HG02759 (cell line): ENCODE results near the gene TMEM175.

Source experiments
- ATAC-seq: cut with Tn5 transposase; IDR thresholded peaks from one replicate; pipeline ENCODE4 v1.9.1; 2021; ENCODE audit warnings: mild to moderate bottlenecking, moderate library complexity; ENCODE audit not compliant: unreplicated experiment

TMEM175 gene

GRCh38 chr4:931960-932712, at the start of gene TMEM175, which contains the start of gene GAK:
Gene TMEM175 (plus strand): TSS chr4:932460. CDS start chr4:947740, 15,280 bp downstream.
Gene GAK (minus strand): TSS chr4:932316. CDS start chr4:932187, 129 bp downstream.
- ATAC-seq, result peak; percentile 90

GRCh38 chr4:882646-883045, 49.6 kb upstream of the TMEM175 start:
- no peak for ATAC-seq

- ATAC-seq, result no peak
These were observed 48.7 kb upstream of the TMEM175 start for GRCh38 chr4:883377-884095.

- no peak for ATAC-seq
These were observed 48.0 kb upstream of the TMEM175 start for GRCh38 chr4:884259-884658.

GRCh38 chr4:884896-885295, 47.4 kb upstream of the TMEM175 start:
- ATAC-seq, result no peak

GRCh38 chr4:885353-885752, 46.9 kb upstream of the TMEM175 start:
- ATAC-seq, result no peak

GRCh38 chr4:886244-886643, 46.0 kb upstream of the TMEM175 start:
- no peak for ATAC-seq

- ATAC-seq, result no peak
These were observed 45.1 kb upstream of the TMEM175 start for GRCh38 chr4:887034-887763.

- ATAC-seq, result no peak
These were observed 44.2 kb upstream of the TMEM175 start for GRCh38 chr4:888029-888428.

- ATAC-seq, result no peak
These were observed 42.7 kb upstream of the TMEM175 start for GRCh38 chr4:889516-889915.

GRCh38 chr4:890036-890695, 42.1 kb upstream of the TMEM175 start:
- ATAC-seq, result no peak

- ATAC-seq, result no peak
These were observed 40.5 kb upstream of the TMEM175 start for GRCh38 chr4:891747-892146.

- no peak for ATAC-seq
These were observed 39.5 kb upstream of the TMEM175 start for GRCh38 chr4:892780-893179.

GRCh38 chr4:893276-893994, 38.8 kb upstream of the TMEM175 start:
- ATAC-seq, result no peak

- no peak for ATAC-seq
These were observed 38.1 kb upstream of the TMEM175 start for GRCh38 chr4:893995-894705.

GRCh38 chr4:895596-895995, 36.7 kb upstream of the TMEM175 start:
- no peak for ATAC-seq

GRCh38 chr4:896216-896615, 36.0 kb upstream of the TMEM175 start:
- no peak for ATAC-seq

- ATAC-seq, result no peak
These were observed 35.6 kb upstream of the TMEM175 start for GRCh38 chr4:896630-897029.

- ATAC-seq, result no peak
These were observed 34.1 kb upstream of the TMEM175 start for GRCh38 chr4:898123-898522.
